ENCODE data around the gene IRF5.

- TF ChIP-seq EP300 (IDR thresholded peaks at IDR 0.05) (no peak), POLR2AphosphoS5 (IDR thresholded peaks at IDR 0.05) (no peak)
- TF ChIP-seq, protein P1, sequence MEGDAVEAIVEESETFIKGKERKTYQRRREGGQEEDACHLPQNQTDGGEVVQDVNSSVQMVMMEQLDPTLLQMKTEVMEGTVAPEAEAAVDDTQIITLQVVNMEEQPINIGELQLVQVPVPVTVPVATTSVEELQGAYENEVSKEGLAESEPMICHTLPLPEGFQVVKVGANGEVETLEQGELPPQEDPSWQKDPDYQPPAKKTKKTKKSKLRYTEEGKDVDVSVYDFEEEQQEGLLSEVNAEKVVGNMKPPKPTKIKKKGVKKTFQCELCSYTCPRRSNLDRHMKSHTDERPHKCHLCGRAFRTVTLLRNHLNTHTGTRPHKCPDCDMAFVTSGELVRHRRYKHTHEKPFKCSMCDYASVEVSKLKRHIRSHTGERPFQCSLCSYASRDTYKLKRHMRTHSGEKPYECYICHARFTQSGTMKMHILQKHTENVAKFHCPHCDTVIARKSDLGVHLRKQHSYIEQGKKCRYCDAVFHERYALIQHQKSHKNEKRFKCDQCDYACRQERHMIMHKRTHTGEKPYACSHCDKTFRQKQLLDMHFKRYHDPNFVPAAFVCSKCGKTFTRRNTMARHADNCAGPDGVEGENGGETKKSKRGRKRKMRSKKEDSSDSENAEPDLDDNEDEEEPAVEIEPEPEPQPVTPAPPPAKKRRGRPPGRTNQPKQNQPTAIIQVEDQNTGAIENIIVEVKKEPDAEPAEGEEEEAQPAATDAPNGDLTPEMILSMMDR (IDR thresholded peaks at IDR 0.05) = no peak
Measured at GRCh38 chr7:128918016-128918665, 19.6 kb upstream of the IRF5 start.
